Measurements from ENCODE around the gene HMX2.

Gene HMX2, protein sequence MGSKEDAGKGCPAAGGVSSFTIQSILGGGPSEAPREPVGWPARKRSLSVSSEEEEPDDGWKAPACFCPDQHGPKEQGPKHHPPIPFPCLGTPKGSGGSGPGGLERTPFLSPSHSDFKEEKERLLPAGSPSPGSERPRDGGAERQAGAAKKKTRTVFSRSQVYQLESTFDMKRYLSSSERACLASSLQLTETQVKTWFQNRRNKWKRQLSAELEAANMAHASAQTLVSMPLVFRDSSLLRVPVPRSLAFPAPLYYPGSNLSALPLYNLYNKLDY

DNA sequence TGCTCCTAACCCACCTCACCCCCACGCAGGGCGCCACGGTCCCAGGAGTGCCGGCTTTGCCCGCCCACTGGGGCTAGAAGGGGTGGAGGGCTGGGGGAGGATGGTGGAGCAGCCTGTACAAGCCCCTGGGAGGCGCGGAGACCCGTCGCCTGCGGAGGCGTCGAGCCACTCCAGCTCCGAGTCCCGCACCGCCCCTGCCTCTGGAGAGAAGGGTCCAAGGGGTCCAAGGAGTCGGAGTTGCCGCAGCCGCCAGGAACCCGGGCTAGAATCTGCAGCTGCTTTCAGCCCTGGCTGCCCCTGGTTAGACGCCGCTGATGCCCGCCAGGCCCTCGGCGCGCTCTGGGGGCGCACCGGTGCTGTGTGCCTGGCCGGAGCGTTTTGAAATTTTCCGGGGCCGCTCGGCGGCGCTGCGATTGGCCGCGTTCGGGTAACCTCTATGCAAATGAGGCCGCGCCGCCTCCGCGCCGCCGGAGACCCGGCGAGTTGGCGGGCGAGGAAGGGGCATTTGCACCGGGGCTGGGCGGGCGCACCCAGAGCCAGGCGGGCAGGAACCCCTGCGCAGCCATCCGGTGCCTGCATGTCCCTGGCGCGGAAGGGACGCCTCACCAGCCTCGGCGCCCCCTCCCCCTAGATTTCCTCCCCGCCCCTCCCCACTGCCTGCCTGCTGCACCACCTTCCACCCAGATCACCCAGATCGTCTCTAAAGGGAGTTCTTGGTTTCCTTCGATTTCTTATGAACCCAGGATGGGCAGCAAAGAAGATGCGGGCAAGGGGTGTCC is at the start of gene HMX2:
Gene HMX2, plus strand, starts transcription at position 502 of the 779 bp plus-strand sequence. Its CDS starts 243 bp downstream, at position 745.
- no peak for DNase-seq (ENCODE audit: low read depth in 2 of 2)

DNA sequence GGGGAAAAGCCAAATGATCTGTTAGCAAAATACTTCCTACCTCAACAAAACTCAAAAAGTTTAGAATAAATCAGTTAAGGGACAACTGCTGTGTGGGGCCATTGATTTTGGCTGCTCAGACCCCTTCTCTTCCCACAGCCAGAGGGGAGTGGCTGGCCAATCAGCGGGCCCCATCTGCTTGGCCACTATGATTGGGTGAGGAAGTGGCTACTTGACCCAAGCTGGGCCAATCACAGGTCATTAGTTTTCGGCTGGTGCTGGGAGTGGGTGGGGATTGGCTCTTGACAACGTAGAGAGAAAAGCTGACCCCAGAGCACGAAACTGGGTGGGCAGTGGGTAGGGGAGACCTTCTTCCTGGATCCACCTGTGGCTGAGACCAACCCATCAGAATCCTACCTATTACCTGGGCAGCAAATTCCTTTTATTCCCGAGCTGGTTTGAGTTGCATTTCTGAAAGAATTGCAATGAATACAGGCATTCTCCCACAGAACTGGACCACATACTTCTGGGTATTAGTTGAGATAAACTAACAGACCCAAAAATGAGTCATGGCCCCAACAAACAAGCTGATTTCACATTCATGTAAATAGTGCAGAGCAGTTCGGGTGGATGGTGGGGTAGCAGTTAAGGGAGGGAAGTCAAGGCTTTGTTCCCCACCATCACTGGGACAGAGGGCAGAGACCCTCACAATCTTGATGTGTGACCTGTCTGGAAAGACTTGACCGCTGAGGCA is 47.7 kb upstream of the HMX2 start:
- no peak for DNase-seq (ENCODE audit: low read depth in 2 of 2)

DNA sequence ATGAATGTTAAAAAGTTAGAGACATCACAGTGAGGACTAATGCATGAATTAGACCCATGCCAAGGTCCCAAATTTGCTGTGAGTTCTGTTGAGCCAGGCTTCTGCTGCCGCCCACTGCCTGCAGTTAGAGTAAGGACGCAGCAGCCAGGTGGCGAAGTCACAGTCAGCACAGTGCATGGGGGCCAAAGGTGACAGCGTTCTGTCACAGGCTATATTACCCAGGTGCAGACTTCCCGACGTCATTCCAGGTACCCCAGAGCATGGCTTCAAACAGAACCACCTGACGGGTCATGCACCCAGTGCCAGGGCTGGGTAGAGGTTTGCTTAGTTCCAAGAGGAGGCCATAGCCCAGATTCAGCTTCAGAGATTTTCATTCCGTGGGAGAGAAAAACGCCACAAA is 46.1 kb upstream of the HMX2 start:
- no peak for DNase-seq (ENCODE audit: low read depth in 2 of 2)

DNA sequence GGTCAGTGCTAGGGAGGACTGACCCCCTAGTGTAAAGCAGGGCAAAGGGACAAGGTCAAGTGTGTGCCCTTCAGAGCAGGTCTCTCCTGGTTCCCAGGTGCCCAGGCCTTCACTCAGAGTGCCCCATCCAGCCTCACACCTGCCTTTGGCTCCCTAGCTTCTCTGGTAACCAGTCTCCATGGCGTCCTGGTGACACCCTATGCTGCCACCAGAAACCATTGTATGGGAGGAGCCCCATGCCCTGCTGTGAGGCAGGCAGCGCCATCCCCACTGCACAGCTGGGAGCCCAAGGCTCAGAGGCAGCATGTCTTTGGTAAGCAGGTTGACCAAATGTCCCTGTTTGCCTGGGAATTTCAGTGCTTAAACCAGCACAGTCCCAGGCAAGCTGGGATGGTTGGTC is 45.3 kb upstream of the HMX2 start:
- no peak for DNase-seq (ENCODE audit: low read depth in 2 of 2)

DNA sequence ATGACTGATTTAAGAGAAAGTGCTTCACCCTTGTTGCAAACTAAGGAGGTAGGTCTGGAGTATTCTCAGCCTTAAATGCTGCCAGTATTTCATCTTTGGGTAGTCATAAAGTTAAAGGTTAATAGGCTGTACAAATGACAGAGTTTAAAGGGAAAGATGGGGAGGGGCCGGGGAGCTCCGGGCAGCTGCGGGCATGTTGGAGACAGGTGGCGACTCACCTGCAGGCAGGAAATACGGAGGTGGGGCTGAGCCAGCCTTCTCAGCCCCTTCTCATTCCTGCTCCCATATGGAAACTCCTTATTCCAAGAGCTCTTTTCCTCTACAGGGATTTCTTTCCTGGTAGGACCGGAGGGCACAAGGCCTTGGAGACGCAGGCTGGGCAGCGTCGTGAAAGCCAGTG is 44.0 kb upstream of the HMX2 start:
- DNase-seq (ENCODE audit: low read depth in 2 of 2) = no peak

DNA sequence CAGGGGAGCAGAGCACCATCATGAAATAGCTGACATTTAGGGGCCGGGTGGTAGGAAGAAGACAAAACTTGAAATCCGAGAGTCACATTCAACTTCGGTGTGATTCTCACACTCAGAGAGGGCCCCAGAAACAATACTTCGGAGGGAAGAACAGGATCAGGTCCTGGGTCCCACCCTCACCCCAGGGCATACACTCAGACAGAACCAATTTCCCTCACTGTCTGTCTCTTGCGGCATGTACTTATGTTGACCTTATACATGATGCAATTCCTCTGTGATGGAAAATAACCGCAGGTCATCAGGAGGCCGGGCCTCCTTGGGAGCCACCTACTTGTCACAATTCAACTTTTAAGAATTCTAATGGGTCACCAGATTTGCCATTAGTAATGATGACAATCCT is 38.5 kb upstream of the HMX2 start:
- DNase-seq (ENCODE audit: low read depth in 2 of 2) = no peak

DNA sequence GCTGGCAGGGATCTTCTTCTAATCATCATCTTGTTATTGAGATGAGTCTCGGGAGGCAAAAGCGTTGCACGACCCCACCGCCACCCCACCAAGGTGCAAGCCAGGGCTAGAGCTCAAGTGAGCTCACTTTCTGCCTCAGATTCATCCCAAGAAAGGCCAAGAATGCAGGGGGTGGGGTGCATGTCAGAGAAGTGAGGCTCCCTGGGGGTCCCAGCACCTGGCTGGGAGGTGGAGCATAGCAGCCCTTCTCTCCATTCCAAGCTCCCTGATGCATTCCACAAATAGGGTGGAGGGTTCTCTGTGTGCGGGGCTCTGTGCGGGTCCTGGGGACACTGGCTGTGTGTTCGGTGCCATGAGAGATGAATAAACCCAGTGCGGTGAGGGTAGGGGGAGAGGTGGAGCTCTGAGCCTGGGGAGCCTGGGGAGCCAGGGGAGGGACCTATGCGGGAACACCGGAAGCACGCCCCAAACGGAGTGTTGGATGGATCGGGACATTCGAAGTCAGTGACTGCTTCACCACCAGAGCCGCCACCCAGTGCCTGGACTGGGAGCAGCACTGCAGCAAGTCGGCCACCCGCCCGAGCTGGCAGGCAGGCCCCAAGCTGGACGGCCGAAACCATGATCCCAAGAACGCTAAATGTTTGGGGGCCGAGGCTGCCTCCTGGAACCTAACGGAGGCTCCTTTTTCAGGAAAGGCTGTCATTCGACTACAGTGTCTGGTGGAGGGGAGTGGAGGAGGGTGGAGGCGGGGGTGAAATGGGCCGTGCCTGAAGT is 30.1 kb upstream of the HMX2 start:
- DNase-seq (ENCODE audit: low read depth in 2 of 2) = no peak

DNA sequence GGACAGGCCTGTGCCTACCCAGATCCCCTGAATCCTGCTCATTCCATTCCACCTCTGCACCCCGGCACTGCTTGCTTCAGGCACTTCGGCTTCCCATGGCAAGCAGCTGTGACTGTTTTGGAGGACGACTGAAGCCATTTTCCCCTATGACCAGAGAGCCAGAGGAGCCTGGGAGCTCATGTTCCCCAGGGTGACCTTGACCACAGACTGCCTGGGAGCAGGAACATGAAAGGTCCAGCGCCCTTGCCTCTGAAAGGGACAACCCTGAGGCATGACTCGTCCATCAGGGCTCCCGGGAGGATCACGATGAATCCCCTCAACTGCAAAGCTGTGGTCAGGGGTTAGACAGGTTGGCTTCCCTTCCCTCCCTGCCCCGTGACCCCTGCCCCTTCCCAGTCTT is 28.9 kb upstream of the HMX2 start:
- no peak for DNase-seq (ENCODE audit: low read depth in 2 of 2)

DNA sequence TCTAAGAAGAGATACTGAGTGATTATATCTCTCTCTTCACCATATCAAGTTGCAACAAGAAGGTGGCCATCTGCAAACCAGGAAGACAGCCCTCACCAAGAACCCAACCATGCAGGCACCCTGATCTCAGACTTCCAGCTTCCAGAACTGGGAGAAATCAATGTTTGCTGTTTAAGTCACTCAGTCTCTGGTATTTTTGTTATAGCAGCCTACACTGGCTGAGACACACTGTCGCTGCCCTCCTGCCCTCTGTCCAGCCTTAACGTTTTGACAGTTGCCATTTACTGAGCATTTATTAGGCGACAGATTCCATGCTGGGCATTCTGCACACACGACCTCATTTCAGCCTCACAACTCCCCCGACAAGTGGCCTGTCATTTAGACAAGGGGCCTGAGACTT is 21.7 kb upstream of the HMX2 start:
- no peak for DNase-seq (ENCODE audit: low read depth in 2 of 2)

DNA sequence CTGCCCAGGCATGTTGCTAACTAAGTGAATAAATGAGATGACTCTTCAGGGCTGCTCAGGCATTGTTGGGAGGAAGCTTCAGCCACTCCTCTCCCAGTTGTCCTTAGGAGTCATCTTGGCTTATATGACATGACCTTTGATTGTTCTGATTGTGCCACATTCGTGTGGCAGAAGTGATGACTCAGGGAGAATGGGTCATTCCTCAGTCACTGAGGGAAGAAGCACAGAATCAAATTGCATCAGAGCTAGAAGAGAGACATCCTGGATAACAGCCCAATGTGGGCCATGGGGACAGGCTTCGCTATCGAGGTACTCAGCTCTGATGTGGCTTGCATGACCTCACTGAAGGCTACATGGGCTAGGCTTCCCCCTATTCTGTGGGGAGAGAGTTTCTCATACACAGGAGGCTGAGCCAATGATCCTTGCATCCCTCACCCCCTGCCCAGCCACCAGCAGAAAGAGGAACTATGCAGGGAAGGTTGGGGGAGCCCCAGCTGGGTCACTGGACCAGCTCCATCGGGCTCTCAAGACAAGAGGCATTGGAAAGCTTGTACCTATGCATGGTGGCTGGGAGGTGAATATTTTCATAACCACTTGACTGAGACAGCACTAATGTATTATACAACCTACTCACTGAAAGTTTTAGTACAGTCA is 18.2 kb upstream of the HMX2 start:
- DNase-seq (ENCODE audit: low read depth in 2 of 2) = no peak

DNA sequence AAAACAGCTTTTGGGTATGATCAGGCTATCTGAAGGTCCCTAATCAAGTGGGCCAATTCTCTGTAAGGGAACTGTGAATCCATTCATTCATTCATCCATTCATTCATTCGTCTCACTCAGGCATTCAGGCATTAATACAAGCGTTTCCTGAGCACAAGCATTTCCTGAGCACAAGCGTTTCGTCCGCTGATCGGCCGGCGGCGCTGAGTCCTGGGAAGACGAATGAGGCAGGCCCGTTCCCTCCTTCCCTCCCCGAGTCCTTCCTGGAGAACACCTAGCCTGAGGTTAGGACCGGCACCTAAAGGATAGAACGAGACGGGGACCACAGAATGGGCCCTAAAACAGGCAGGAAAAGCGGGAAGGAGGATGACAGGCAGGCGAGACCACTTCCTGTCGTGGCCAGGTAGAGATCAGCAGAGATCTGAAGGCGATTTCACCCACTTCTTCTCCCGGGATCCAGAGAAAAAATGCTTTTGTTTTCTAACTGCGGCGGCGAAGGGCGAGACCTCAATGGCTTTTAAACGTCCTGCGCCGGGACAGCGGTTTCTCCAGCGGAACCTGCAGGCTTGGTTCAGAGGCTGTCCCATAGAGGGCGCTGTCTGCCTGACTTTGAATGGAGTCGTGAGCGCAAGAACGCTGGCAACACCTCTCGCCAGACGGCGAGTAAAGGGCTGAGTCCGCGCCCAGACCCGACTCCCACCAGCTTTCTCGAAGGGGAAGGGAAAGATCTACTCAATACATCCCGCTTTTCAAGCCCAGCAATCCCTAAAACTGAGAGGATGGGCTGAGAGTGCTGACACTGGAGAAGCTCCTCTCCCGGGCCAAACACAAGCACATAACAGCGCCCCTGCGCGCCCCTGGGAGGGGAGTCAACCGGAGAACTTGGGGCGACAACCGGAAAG is 15.1 kb upstream of the HMX2 start:
- DNase-seq (ENCODE audit: low read depth in 2 of 2) = peak; percentile 86 to 87

DNA sequence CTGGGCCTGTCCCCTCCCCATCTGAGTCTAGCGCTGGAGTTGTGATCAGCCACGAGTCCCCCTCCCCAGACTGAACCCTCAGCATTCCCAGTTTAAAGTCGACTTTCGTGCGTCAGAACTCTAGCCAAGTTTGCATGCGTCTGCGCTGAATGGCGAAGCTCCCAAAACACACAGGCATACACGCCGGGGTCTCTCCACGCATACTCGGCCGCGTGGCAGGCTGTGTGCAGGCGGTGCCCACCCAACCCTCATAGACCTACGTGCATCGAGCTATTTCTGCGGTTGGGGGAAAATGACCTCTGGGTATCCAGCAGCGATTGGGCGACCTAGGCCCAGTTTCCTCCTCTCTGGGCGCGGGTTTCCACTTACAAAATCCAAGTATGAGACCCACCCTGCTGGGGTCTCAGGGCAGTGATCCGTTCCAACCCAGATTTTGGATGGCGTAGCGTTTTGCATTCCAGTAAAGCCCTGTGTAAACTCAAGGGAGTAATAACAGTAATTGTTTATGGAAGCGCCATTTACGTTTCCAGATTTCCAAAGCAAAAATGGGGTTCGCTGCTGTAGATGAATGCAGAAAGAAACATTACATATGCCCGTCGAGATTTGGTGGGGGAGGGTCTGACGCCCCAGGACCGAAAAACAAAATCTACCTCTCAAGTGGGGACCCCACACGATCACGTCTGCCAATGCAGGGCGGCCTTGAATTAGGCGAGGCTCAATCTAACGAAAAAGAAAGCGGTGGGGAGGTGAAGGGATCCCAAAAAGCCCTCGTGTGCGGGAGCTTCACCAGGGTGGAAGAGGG is 14.2 kb upstream of the HMX2 start:
- no peak for DNase-seq (ENCODE audit: low read depth in 2 of 2)

DNA sequence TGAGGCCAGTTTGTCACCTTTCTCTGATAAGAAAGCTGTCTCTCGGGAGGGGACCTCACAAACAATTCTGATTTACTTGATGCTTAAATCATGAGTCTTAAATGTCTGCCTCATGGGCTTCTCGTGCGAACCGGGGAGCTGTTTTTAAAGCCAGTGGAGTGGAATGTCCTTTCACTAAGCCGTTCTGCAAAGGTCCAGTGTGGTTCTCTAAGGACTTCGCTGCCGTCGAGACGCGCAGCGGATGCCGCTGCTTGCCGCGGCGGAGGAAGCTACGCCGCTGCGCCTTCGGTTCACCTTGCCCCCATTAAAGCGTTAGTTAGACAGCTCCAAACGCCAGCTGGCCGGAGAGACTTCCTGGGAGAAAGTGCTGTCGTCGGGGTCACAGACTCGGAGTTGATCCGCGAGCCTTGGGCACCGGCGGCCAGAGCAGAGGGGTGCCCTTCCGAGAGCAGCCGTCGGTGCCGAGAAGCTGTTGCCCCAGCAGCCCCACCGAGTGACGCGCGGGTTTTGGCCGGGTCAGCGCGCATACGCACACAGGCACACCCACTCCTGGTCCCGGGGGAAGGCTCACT is 13.5 kb upstream of the HMX2 start:
- no peak for DNase-seq (ENCODE audit: low read depth in 2 of 2)

DNA sequence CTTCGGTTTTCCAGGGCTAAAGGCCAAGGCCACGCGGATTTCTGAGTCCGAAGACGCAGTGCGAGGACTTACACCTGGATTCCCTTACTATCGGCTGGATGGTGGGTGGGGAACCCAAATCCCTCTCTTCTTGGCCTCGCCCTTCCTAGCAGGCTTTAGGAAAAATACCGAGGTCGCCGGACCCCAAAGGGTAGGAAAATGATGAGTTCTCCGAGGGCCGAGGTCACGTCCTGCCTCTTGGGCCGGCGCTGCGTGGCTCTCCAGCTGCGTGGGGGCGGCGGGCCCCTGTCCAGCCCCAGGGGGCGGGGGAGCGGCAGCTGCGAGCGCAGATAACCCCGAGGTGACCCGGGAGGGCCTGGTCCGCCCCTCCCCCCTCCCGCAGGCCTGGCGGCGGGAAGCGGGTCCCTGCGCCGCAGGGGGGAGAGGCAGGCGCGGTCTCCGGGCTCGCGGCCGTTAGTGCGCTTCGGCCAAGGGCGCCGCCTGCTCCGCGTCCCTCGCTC is 13.0 kb upstream of the HMX2 start:
- DNase-seq (ENCODE audit: low read depth in 2 of 2) = no peak

DNA sequence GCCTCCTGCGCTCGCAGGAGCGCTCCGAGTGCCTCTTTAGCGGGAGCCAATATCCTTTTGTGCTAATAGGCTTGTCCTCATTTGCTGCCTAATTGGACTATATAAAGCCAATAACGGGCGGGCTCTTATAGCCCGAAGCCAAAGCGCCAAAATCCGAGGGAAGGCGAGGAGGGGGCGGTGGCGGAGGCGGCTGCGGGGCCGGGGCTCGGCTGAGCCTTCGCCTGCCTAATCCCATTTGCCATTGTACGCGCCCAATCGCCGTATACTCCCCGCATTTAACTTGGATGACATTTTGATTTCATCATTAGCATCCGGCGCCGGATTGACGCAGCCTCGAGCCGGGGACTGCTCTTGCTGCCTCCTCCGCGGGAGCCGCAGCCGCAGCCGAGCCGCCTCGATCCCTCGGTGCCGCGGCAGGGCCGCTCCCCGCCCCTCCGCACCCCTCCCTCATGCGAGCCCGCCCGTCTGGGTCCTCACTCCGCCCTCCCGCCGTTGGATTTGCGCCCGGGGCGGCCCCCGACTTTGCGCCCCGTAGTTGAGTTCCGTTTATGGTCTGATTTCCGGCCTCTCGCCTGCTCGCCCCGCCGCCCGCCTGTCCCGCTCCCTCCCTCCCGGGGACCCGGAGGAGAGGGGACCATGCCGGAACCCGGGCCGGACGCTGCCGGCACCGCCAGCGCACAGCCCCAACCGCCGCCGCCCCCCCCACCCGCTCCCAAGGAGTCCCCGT is 12.4 kb upstream of the HMX2 start, which contains the start of gene HMX3:
Gene HMX3, plus strand, starts transcription at position 556 of the 727 bp plus-strand sequence. Its CDS starts 81 bp downstream, at position 637.
- DNase-seq (ENCODE audit: low read depth in 2 of 2) = no peak

DNA sequence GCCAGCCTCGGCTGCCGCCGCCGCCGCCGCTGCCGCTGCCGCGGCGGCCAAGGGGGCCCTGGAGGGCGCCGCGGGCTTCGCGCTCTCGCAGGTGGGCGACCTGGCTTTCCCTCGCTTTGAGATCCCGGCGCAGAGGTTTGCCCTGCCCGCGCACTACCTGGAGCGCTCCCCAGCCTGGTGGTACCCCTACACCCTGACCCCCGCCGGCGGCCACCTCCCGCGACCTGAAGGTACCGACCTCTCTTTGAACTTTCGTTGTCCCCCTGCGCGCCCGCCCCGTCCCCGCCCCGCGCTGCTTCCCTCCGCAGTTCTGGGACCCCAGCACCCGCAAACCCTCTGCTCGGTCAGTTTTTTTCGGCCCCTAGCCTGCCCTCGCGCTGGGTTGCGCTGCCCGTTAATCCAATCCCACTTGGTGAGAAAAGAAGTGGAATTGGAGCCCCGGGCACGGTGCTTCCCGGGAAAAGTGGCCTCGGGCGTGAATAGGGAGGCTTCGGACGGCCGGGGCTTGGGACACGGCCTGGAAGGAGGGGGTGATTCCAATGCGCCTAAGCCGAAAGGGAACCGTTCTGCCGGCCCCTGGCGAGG is 11.6 kb upstream of the HMX2 start:
- DNase-seq (ENCODE audit: low read depth in 2 of 2) = no peak

DNA sequence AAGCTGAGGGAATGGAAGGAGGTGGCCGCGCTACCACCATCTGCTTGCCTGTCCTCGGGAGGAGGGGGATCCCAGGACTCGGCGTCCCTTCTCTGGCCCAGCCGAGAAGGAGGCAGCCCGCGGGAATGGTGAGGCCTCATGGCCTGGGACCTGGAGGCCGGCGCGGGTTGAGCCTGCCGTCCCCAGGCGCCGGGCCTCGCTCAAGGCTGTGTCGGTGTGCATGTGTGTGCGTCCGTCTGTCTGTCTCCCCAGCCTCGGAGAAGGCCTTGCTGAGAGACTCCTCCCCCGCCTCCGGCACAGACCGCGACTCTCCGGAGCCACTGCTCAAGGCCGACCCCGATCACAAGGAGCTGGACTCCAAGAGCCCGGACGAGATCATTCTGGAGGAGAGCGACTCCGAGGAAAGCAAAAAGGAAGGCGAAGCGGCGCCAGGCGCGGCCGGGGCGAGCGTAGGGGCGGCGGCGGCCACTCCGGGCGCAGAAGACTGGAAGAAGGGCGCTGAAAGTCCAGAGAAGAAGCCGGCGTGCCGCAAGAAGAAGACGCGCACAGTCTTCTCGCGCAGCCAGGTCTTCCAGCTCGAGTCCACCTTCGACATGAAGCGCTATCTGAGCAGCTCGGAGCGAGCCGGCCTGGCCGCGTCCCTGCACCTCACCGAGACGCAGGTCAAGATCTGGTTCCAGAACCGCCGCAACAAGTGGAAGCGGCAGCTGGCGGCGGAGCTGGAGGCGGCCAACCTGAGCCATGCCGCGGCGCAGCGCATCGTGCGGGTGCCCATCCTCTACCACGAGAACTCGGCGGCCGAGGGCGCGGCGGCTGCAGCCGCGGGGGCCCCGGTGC is 10.9 kb upstream of the HMX2 start:
- DNase-seq (ENCODE audit: low read depth in 2 of 2) = no peak
